Ascending aorta (tissue), 2 donors: ENCODE results near the gene RGS19. TPM values are rescaled to one million over a fixed set of nuclear protein-coding genes. Genes with fewer than 3 reads are reported as not detected.
A peak's percentile ranks its signal among the peaks of the same experiment; 100 is the strongest.

Experiments used
- DNase-seq, 2 donors: peaks; one replicate each; pipeline ENCODE4 v3.0.0-alpha.2; 2019; ENCODE audit warnings: low spot score in 2 of 2
- H3K27ac ChIP-seq, 2 donors: fragments of 200-600 bp; sonication (generic); one replicate each; pipeline ENCODE4 v1.5.1; 2016 to 2017; ENCODE audit warnings: mild to moderate bottlenecking in 1 of 2
- H3K27me3 ChIP-seq: fragments of 200-600 bp; sonication (generic); one replicate; pipeline ENCODE4 v1.5.1; 2017
- H3K36me3 ChIP-seq, 2 donors: fragments of 200-600 bp; sonication (generic); one replicate each; pipeline ENCODE4 v1.5.1; 2016
- H3K4me1 ChIP-seq, 2 donors: fragments of 200-600 bp; sonication (generic); one replicate each; pipeline ENCODE4 v1.5.1; 2016 to 2017; ENCODE audit warnings: mild to moderate bottlenecking in 1 of 2
- H3K4me3 ChIP-seq, 2 donors: fragments of 200-600 bp; sonication (generic); one replicate each; pipeline ENCODE4 v1.5.1; 2016 to 2017; ENCODE audit warnings: mild to moderate bottlenecking in 1 of 2
- H3K9me3 ChIP-seq, 2 donors: fragments of 200-600 bp; sonication (generic); one replicate each; pipeline ENCODE4 v1.5.1; 2016
- CTCF ChIP-seq, 3 experiments: fragments of 200-600 bp in 2 of 3; fragments of 450-650 bp in 1 of 3; sonication (generic) in 2 of 3; IDR thresholded peaks; one replicate each; pipeline ENCODE4 v1.5.1; 2016 to 2019; ENCODE audit warnings: antibody characterized with exemption in 3 of 3, mild to moderate bottlenecking in 1 of 3, moderate library complexity in 1 of 3
- intact Hi-C: fragments of 100-400 bp; cut with DNase I; formaldehyde crosslinking; loops from one replicate; pipeline ENCODE4 v1.15.1; 2023
- total RNA-seq: library from RNA; depleted of rRNA; stranded (reverse); fragments of >200 nt; gene quantifications from one replicate; pipeline ENCODE4 v1.1.0, GENCODE V29; 2016

Gene RGS19
- total RNA-seq, 1 donor from 2014 or later = 109 TPM

- Histone ChIP-seq H3K4me1 (peaks cover 17 to 30% of the 10 kb centered on the region in 2 donors), H3K36me3 (no peaks in the 10 kb centered on the region), H3K9me3 (no peaks in the 10 kb centered on the region), H3K27me3 (peaks cover 7% of the 10 kb centered on the region), H3K27ac (no peak overlapping the region), H3K4me3 (no peak overlapping the region)
- no peak for TF ChIP-seq CTCF (IDR thresholded peaks at IDR 0.05)
- no peak for DNase-seq
- intact Hi-C loops = loop anchor here (5.0 kb wide), 1 partner anchor 41 kb away; no protein-coding TSS in a partner anchor
These were observed 2.3 kb upstream of the RGS19 start for GRCh38 chr20:64081624-64081964.

- H3K27ac ChIP-seq = peak overlapping the region in 1 of 2 donors; percentile 78
- H3K27me3 ChIP-seq = peaks cover 7% of the 10 kb centered on the region
- H3K36me3 ChIP-seq = no peaks in the 10 kb centered on the region
- TF ChIP-seq CTCF (IDR thresholded peaks at IDR 0.05) = no peak
- peak overlapping the region in 1 of 2 donors; percentile 90 for H3K4me3 ChIP-seq
- no peak for DNase-seq
- H3K9me3 ChIP-seq = no peaks in the 10 kb centered on the region
- peaks cover 17 to 30% of the 10 kb centered on the region in 2 donors for H3K4me1 ChIP-seq
- intact Hi-C loops = loop anchor here (5.0 kb wide), 1 partner anchor 41 kb away; no protein-coding TSS in a partner anchor
These were observed 1.7 kb upstream of the RGS19 start for GRCh38 chr20:64080813-64081623.

GRCh38 chr20:64080013-64080812 is 895 bp upstream of the RGS19 start, which contains the start of gene OPRL1:
Gene OPRL1, plus strand, starts transcription at chr20:64080082. Its CDS starts 12,639 bp downstream, at chr20:64092721.
- H3K36me3 ChIP-seq = no peaks in the 10 kb centered on the region
- H3K4me3 ChIP-seq = peak within 1 kb of the TSS; percentile 63 to 90
- no peak for TF ChIP-seq CTCF (IDR thresholded peaks at IDR 0.05)
- no peak for DNase-seq
- intact Hi-C loops = loop anchor here (5.0 kb wide), 1 partner anchor 42 kb away; no protein-coding TSS in a partner anchor
- H3K27me3 ChIP-seq = peaks cover 7% of the 10 kb centered on the region
- H3K4me1 ChIP-seq = peaks cover 17 to 30% of the 10 kb centered on the region in 2 donors
- H3K9me3 ChIP-seq = no peaks in the 10 kb centered on the region
- peak within 1 kb of the TSS; percentile 73 to 78 for H3K27ac ChIP-seq

GRCh38 chr20:64078934-64079272 is 415 bp downstream of the RGS19 start:
- H3K9me3 ChIP-seq = no peaks in the 10 kb centered on the region
- peaks cover 3% of the 10 kb centered on the region for H3K27me3 ChIP-seq
- TF ChIP-seq CTCF (IDR thresholded peaks at IDR 0.05) = no peak
- no peak for DNase-seq
- intact Hi-C loops = no loop called here
- H3K27ac ChIP-seq = peak overlapping the region; percentile 58 to 63
- peak overlapping the region; percentile 63 to 90 for H3K4me3 ChIP-seq
- H3K4me1 ChIP-seq = peaks cover 15 to 27% of the 10 kb centered on the region in 2 donors
- H3K36me3 ChIP-seq = peaks cover 6 to 7% of the 10 kb centered on the region in 2 donors

- H3K4me3 ChIP-seq = peak overlapping the region; percentile 63 to 90
- no peak overlapping the region for H3K27ac ChIP-seq
- DNase-seq = no peak
- H3K4me1 ChIP-seq = peaks cover 11 to 20% of the 10 kb centered on the region in 2 donors
- no peaks in the 10 kb centered on the region for H3K27me3 ChIP-seq
- intact Hi-C loops = no loop called here
- no peak for TF ChIP-seq CTCF (IDR thresholded peaks at IDR 0.05)
- peaks cover 10 to 15% of the 10 kb centered on the region in 2 donors for H3K36me3 ChIP-seq
- no peaks in the 10 kb centered on the region for H3K9me3 ChIP-seq
These were observed 1.3 kb downstream of the RGS19 start for GRCh38 chr20:64077876-64078551.
